Upper lobe of left lung (tissue), 6 donors: ENCODE data around the gene AVPR1A. TPM values are rescaled to one million over a fixed set of nuclear protein-coding genes. Genes with fewer than 3 reads are reported as not detected.

Experiments used
- ATAC-seq, 2 donors: fragments of 200-7000 bp; cut with Tn5 transposase; one replicate each; pipeline ENCODE4 v1.9.1; 2022; ENCODE audit warnings: mild to moderate bottlenecking in 2 of 2, moderate library complexity in 2 of 2; ENCODE audit not compliant: low FRiP score in 2 of 2
- DNase-seq, 2 donors: peaks; one replicate each; pipeline ENCODE4 v3.0.0-alpha.2; 2019 to 2020
- H3K27ac ChIP-seq, 4 donors: fragments of 200-600 bp; sonication (generic); one replicate each; pipeline ENCODE4 v1.5.1; 2016 to 2019
- H3K27me3 ChIP-seq, 4 donors: fragments of 200-600 bp; sonication (generic); one replicate each; pipeline ENCODE4 v1.5.1; 2017 to 2019
- H3K36me3 ChIP-seq, 4 donors: fragments of 200-600 bp; sonication (generic); one replicate each; pipeline ENCODE4 v1.5.1; 2016 to 2019
- H3K4me1 ChIP-seq, 4 donors: fragments of 200-600 bp; sonication (generic); one replicate each; pipeline ENCODE4 v1.5.1; 2018 to 2019
- H3K4me3 ChIP-seq, 4 donors: fragments of 200-600 bp; sonication (generic); one replicate each; pipeline ENCODE4 v1.5.1; 2017 to 2019; ENCODE audit warnings: mild to moderate bottlenecking in 2 of 4, moderate library complexity in 1 of 4
- H3K9me3 ChIP-seq, 4 donors: fragments of 200-600 bp; sonication (generic); one replicate each; pipeline ENCODE4 v1.5.1; 2018 to 2019
- EP300 ChIP-seq, 4 donors: sonication (generic); formaldehyde crosslinking; IDR thresholded peaks; one replicate each; pipeline ENCODE4 v1.5.1; 2017; ENCODE audit warnings: antibody characterized with exemption in 4 of 4, control low read depth in 2 of 4
- POLR2A ChIP-seq, 4 donors: fragments of 450-650 bp; IDR thresholded peaks; one replicate each; pipeline ENCODE4 v1.5.1; 2016 to 2017; ENCODE audit warnings: antibody characterized with exemption in 4 of 4, mild to moderate bottlenecking in 2 of 4
- POLR2AphosphoS5 ChIP-seq, 2 donors: sonication (generic); formaldehyde crosslinking; IDR thresholded peaks; one replicate each; pipeline ENCODE4 v1.5.1; 2017; ENCODE audit warnings: antibody characterized with exemption in 2 of 2
- WGBS, 2 donors: methylation state at CpG; one replicate each; pipeline ENCODE4 v1.1.5; 2017 to 2018; 5-methylcytosine and 5-hydroxymethylcytosine counted together
- total RNA-seq, 6 donors: library from RNA; depleted of rRNA in 4 of 6; stranded (reverse); fragments of >200 nt in 4 of 6; gene quantifications; one replicate each; pipeline versions ENCODE4 v1.1.0 to v1.2.1, GENCODE V29; 2016 to 2021
- TF ChIP-seq, protein P1 (sequence below), 6 experiments: fragments of 450-650 bp in 4 of 6; fragments of 200-600 bp in 2 of 6; sonication (generic) in 2 of 6; IDR thresholded peaks; one replicate each; pipeline ENCODE4 v1.5.1; 2016 to 2019; ENCODE audit warnings: antibody characterized with exemption in 6 of 6
- donor health status: DM: no; HTN: no; CAD: no; lungs with moderate emphysema.
- donor health status: DM: no; HTN: yes; CAD: no; lungs with severe emphysema.

AVPR1A gene
- total RNA-seq, 6 donors from 2014 or later, result 0.33 to 2.5 (median 0.74) TPM; not detected in 1

DNA sequence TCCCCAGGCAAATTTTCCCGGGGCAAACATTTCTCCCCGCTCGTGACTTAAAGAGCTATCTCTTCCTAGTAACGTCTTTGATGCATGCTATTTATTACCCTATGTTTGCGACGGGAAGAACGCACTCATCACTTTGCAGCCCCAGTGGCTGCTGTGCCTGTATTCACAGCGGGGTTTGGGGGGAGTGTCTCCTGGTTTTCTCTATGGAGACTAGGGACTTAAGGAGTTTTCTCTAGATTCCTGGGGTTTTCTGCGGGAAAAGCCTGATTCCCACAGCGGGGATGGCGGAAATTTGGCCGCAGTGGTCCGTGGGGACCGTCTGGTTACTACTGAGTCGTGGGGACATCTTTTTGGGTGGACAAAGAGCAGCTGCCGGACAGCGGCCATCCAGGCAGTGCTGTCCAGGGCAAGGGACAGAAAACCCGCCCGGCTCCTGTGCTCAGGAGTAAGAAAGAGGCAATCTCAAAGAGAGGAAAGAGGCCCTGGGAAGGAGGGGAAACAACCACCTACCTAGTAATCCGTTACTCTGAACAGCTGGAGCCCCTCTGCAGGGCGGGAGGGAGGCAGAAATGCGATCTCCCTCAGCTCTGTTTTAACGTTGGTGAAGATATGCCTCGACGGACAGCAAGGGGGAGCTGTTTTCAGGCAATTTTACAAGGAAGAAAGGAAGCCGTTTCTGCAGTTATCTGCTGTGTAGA is 771 bp upstream of the AVPR1A start:
- ATAC-seq, result peak in 1 of 2 donors; percentile 80
- H3K9me3 ChIP-seq, result no peaks in the 10 kb centered on the region
- TF ChIP-seq POLR2AphosphoS5 (IDR thresholded peaks at IDR 0.05), result no peak
- TF ChIP-seq, protein P1, sequence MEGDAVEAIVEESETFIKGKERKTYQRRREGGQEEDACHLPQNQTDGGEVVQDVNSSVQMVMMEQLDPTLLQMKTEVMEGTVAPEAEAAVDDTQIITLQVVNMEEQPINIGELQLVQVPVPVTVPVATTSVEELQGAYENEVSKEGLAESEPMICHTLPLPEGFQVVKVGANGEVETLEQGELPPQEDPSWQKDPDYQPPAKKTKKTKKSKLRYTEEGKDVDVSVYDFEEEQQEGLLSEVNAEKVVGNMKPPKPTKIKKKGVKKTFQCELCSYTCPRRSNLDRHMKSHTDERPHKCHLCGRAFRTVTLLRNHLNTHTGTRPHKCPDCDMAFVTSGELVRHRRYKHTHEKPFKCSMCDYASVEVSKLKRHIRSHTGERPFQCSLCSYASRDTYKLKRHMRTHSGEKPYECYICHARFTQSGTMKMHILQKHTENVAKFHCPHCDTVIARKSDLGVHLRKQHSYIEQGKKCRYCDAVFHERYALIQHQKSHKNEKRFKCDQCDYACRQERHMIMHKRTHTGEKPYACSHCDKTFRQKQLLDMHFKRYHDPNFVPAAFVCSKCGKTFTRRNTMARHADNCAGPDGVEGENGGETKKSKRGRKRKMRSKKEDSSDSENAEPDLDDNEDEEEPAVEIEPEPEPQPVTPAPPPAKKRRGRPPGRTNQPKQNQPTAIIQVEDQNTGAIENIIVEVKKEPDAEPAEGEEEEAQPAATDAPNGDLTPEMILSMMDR (IDR thresholded peaks at IDR 0.05), result peak in 5 of 6 experiments; percentile 41 to 59 (median 48)
- no peak for TF ChIP-seq EP300 (IDR thresholded peaks at IDR 0.05)
- TF ChIP-seq POLR2A (IDR thresholded peaks at IDR 0.05), result no peak
- H3K36me3 ChIP-seq, result no peaks in the 10 kb centered on the region
- DNase-seq, result peak; percentile 22 to 25
- H3K27me3 ChIP-seq, result peaks cover 0 to 21% (median 15%) of the 10 kb centered on the region in 4 donors
- H3K4me1 ChIP-seq, result peaks cover 8 to 26% (median 19%) of the 10 kb centered on the region in 4 donors
- 3 to 4% methylated on average over 26 of the region's 26 CpGs for WGBS, 2 donors
- no peak overlapping the region for H3K27ac ChIP-seq
- peak overlapping the region in 3 of 4 donors; percentile 32 to 48 (median 35) for H3K4me3 ChIP-seq

DNA sequence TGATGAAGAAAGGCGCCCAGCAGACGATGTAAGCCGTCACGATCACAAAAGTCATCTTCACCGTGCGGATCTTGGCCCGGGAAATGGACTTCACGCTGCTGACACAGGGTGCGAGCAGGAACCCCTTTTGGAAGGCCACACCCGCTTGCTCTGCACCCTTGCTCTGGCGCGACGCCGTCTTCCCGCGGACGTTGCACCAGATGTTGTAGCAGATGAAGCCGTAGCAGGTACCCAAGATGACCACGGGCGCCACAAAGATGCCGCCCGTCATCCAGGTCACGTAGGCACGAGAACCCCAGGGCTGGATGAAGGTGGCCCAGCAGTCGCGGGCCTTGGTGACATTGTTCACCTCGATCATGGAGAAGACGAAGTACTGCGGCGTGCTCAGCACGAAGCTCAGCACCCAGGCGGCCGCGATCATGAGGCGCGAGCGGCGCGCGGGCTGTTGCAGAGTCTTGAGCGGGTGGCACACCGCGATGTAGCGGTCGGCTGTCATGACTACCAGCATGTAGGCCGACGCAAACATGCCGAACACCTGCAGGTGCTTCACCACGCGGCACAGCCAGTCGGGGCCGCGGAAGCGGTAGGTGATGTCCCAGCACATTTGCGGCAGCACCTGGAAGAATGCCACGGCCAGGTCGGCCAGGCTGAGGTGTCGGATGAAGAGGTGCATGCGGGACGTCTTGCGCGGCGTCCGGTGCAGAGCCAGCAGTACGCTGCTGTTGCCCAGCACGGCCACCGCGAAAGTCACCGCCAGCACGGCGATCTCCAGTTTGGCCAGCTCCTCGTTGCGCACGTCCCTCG is 890 bp downstream of the AVPR1A start:
- TF ChIP-seq POLR2AphosphoS5 (IDR thresholded peaks at IDR 0.05), result no peak
- no peak for TF ChIP-seq POLR2A (IDR thresholded peaks at IDR 0.05)
- no peak for TF ChIP-seq EP300 (IDR thresholded peaks at IDR 0.05)
- TF ChIP-seq, protein P1 (IDR thresholded peaks at IDR 0.05), result no peak
- H3K4me3 ChIP-seq, result peak overlapping the region in 3 of 4 donors; percentile 32 to 48 (median 35)
- H3K36me3 ChIP-seq, result no peaks in the 10 kb centered on the region
- H3K9me3 ChIP-seq, result no peaks in the 10 kb centered on the region
- H3K27me3 ChIP-seq, result peaks cover 0 to 21% (median 15%) of the 10 kb centered on the region in 4 donors
- peaks cover 8 to 26% (median 19%) of the 10 kb centered on the region in 4 donors for H3K4me1 ChIP-seq
- WGBS, 2 donors, result 8 to 12% methylated on average over 22 to 63 of the region's 75 CpGs
- DNase-seq (peak in 1 of 2 donors; percentile 78), ATAC-seq (peak; percentile 7 to 15)
- no peak overlapping the region for H3K27ac ChIP-seq

DNA sequence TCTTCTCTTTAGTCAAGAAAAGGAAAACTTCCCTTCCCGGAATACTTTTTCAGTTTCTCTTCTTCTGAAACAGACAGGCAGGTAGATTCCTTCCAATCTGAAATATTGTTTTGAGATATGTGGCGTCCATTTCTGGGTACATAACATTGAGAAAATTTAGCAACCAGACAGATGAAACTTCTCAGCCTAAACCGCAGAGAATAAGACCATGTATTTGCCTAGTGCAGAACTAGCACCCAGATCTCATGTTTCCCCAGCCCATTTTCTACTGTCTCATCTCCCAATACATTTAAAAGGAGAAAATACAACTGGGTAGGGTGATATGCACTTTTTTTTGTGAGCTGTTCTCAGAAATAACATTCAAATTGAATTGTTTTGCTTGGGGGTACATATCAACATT is 6.4 kb downstream of the AVPR1A start:
- Histone ChIP-seq H3K27ac (no peak overlapping the region), H3K9me3 (no peaks in the 10 kb centered on the region), H3K4me3 (no peak overlapping the region), H3K36me3 (no peaks in the 10 kb centered on the region), H3K4me1 (no peaks in the 10 kb centered on the region), H3K27me3 (no peaks in the 10 kb centered on the region)
- DNase-seq (no peak), ATAC-seq (no peak)
- TF ChIP-seq EP300 (IDR thresholded peaks at IDR 0.05), result no peak
- TF ChIP-seq POLR2AphosphoS5 (IDR thresholded peaks at IDR 0.05), result no peak
- TF ChIP-seq, protein P1 (IDR thresholded peaks at IDR 0.05), result no peak
- TF ChIP-seq POLR2A (IDR thresholded peaks at IDR 0.05), result no peak
- WGBS, 2 donors, result 79 to 92% methylated on average over 3 of the region's 3 CpGs

DNA sequence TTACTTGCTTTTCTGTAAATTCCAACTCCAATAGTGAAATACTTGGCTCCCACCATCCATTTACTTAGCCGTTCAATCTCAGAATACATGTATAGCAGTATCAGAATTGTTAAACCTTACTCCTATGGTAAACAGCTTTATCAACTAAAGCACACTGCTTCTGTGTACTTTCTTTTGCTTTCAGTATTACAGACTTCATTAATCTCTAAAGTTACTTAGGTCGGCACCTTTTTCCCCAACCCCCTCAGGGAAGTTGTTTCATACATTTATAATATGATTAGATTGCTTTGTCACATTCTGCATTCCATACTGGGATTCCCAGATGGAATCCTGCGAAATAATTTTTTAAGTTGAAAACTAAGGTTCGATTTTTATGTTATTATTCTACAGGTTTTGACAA is 12.5 kb downstream of the AVPR1A start:
- DNase-seq (no peak), ATAC-seq (no peak)
- 67 to 74% methylated on average over 4 of the region's 4 CpGs for WGBS, 2 donors
- Histone ChIP-seq H3K9me3 (no peaks in the 10 kb centered on the region), H3K27me3 (no peaks in the 10 kb centered on the region), H3K4me3 (no peak overlapping the region), H3K36me3 (no peaks in the 10 kb centered on the region), H3K4me1 (no peaks in the 10 kb centered on the region), H3K27ac (no peak overlapping the region)
- TF ChIP-seq POLR2AphosphoS5 (IDR thresholded peaks at IDR 0.05), result no peak
- TF ChIP-seq EP300 (IDR thresholded peaks at IDR 0.05), result no peak
- TF ChIP-seq, protein P1 (IDR thresholded peaks at IDR 0.05), result no peak
- no peak for TF ChIP-seq POLR2A (IDR thresholded peaks at IDR 0.05)
